Prostate gland (tissue), 2 donors: ENCODE results near the gene HHEX.

Experiments used
- POLR2A ChIP-seq: fragments of 450-650 bp; IDR thresholded peaks from one replicate; pipeline ENCODE4 v1.6.1; 2016; ENCODE audit warnings: antibody characterized with exemption, mild to moderate bottlenecking
- TF ChIP-seq, protein P1 (sequence below), 4 experiments: fragments of 200-600 bp in 2 of 4; fragments of 450-650 bp in 2 of 4; sonication (generic) in 2 of 4; IDR thresholded peaks; 1 replicate in 3 of 4; 2 replicates in 1 of 4; pipeline ENCODE4 v1.5.1; 2016 to 2019; ENCODE audit warnings: antibody characterized with exemption in 4 of 4, mild to moderate bottlenecking in 2 of 4, moderate library complexity in 2 of 4

DNA sequence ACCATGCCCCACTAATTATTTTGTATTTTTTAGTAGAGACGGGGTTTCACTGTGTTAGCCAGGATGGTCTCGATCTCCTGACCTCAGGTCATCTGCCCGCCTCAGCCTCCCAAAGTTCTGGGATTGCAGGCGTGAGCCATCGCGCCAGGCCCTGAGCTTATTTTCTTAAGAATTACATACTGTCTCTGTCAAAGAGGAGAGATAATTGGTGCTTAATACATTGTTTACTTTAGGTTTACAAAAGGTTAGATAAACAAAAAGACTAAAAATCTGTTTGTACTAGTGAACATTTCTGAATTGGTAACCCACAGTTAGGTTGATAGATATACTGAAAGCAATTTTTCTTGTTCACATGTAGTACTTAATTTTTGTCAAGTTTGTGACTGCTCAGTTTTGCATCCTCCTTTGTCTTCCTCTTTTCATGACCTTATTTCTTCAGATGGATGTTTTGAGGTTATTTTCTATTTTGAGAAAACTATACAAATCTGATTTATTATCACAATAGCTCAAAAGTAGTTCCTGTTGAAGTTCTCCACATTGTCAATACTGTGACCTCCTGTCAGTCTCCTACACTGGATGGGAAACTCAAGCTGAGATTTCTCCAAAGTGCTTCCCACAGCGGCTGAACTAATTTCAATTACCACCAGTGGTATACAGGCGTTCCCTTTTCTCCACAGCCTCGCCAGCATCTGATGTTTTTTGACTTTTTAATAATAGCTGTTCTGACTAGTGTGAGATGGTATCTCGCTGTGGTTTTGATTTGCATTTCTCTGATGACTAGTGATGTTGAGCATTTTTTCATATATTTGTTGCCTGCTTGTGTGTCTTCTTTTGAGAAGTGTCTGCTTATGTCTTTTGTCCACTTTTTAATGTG is 22.5 kb downstream of the HHEX start:
- TF ChIP-seq, protein P1, sequence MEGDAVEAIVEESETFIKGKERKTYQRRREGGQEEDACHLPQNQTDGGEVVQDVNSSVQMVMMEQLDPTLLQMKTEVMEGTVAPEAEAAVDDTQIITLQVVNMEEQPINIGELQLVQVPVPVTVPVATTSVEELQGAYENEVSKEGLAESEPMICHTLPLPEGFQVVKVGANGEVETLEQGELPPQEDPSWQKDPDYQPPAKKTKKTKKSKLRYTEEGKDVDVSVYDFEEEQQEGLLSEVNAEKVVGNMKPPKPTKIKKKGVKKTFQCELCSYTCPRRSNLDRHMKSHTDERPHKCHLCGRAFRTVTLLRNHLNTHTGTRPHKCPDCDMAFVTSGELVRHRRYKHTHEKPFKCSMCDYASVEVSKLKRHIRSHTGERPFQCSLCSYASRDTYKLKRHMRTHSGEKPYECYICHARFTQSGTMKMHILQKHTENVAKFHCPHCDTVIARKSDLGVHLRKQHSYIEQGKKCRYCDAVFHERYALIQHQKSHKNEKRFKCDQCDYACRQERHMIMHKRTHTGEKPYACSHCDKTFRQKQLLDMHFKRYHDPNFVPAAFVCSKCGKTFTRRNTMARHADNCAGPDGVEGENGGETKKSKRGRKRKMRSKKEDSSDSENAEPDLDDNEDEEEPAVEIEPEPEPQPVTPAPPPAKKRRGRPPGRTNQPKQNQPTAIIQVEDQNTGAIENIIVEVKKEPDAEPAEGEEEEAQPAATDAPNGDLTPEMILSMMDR (IDR thresholded peaks at IDR 0.05), result no peak
- no peak for TF ChIP-seq POLR2A
